Neural cell (in vitro differentiated cells): ENCODE data around the gene DAW1. TPM values are rescaled to one million over a fixed set of nuclear protein-coding genes. Genes with fewer than 3 reads are reported as not detected.

ENCODE experiments used
- H2AFZ ChIP-seq: fragments of 200-600, 300-800 bp; sonication (generic), shearing (Covaris generic); 2 replicates; pipeline ENCODE4 v1.6.0; 2014; ENCODE audit warnings: low read depth, mild to moderate bottlenecking, antibody characterized with exemption, low read length, moderate library complexity
- H3F3A ChIP-seq: fragments of 200-600 bp; shearing (Covaris generic); 2 replicates; pipeline ENCODE4 v1.6.1; 2016; ENCODE audit warnings: mild to moderate bottlenecking, moderate library complexity, mixed read lengths, antibody characterized with exemption, low read length; ENCODE audit not compliant: insufficient read depth, poor library complexity, severe bottlenecking
- H3K27ac ChIP-seq: fragments of 200-600, 300-800 bp; sonication (generic), shearing (Covaris generic); 2 replicates; pipeline ENCODE4 v1.5.1; 2014; ENCODE audit warnings: mild to moderate bottlenecking, low read length, moderate library complexity
- H3K27me3 ChIP-seq: fragments of 300-800, 200-600 bp; sonication (generic), shearing (Covaris generic); 2 replicates; pipeline ENCODE4 v1.6.0; 2014; ENCODE audit warnings: mild to moderate bottlenecking, low read depth, low read length, moderate library complexity; ENCODE audit not compliant: insufficient read depth
- H3K36me3 ChIP-seq: fragments of 300-800, 200-600 bp; sonication (generic), shearing (Covaris generic); 2 replicates; pipeline ENCODE4 v1.5.1; 2014; ENCODE audit warnings: mild to moderate bottlenecking, antibody characterized with exemption, low read length, moderate library complexity; ENCODE audit not compliant: insufficient read depth
- H3K4me2 ChIP-seq: fragments of 300-800, 200-600 bp; sonication (generic), shearing (Covaris generic); 2 replicates; pipeline ENCODE4 v1.6.0; 2014; ENCODE audit warnings: mild to moderate bottlenecking, low read length
- H3K4me3 ChIP-seq: fragments of 300-800, 200-600 bp; sonication (generic), shearing (Covaris generic); 2 replicates; pipeline ENCODE4 v1.5.1; 2014; ENCODE audit warnings: mild to moderate bottlenecking, low read length, moderate library complexity
- H3K79me2 ChIP-seq: fragments of 200-600 bp; shearing (Covaris generic); replicated peaks from 2 replicates; pipeline ENCODE4 v1.6.0; 2014; ENCODE audit warnings: mild to moderate bottlenecking, low read length, moderate library complexity; ENCODE audit not compliant: insufficient read depth
- H3K9ac ChIP-seq: fragments of 300-800, 200-600 bp; sonication (generic), shearing (Covaris generic); 2 replicates; pipeline ENCODE4 v1.6.1; 2016; ENCODE audit warnings: mild to moderate bottlenecking, low read length, mixed read lengths
- H3K9me2 ChIP-seq: fragments of 200-600 bp; shearing (Covaris generic); 2 replicates; pipeline ENCODE4 v1.6.1; 2016; ENCODE audit warnings: mild to moderate bottlenecking, low read length, mixed read lengths; ENCODE audit not compliant: insufficient read depth
- H3K9me3 ChIP-seq: fragments of 200-600, 300-800 bp; sonication (generic), shearing (Covaris generic); 2 replicates; pipeline ENCODE4 v1.6.1; 2016; ENCODE audit warnings: mild to moderate bottlenecking, mixed run types, low read length, moderate library complexity, mixed read lengths
- H4K20me1 ChIP-seq: fragments of 200-600 bp; shearing (Covaris generic); 2 replicates; pipeline ENCODE4 v1.6.1; 2016; ENCODE audit warnings: mild to moderate bottlenecking, mixed run types; ENCODE audit not compliant: insufficient read depth
- EP300 ChIP-seq: fragments of 450-650 bp; conservative IDR thresholded peaks from 2 replicates; pipeline ENCODE4 v1.6.1; 2014; ENCODE audit warnings: antibody characterized with exemption, mild to moderate bottlenecking, moderate library complexity; ENCODE audit not compliant: poor library complexity, severe bottlenecking
- EZH2 ChIP-seq: fragments of 200-600, 300-800 bp; shearing (Covaris generic), sonication (generic); IDR thresholded peaks from 2 replicates; pipeline ENCODE4 v1.6.1; 2014; ENCODE audit warnings: antibody characterized with exemption, low read length, borderline replicate concordance, mild to moderate bottlenecking; ENCODE audit not compliant: insufficient read depth, poor library complexity, severe bottlenecking
- MXI1 ChIP-seq: fragments of 450-650 bp; conservative IDR thresholded peaks from 2 replicates; pipeline ENCODE4 v1.6.1; 2014; ENCODE audit warnings: antibody characterized with exemption, mild to moderate bottlenecking; ENCODE audit not compliant: poor library complexity, severe bottlenecking
- POLR2AphosphoS5 ChIP-seq: IDR thresholded peaks from 2 replicates; pipeline ENCODE4 v1.6.1; 2012
- RAD21 ChIP-seq: fragments of 450-650 bp; conservative IDR thresholded peaks from 2 replicates; pipeline ENCODE4 v1.6.1; 2014; ENCODE audit warnings: antibody characterized with exemption, mild to moderate bottlenecking, moderate library complexity
- SMC3 ChIP-seq: fragments of 450-650 bp; conservative IDR thresholded peaks from 2 replicates; pipeline ENCODE4 v1.6.1; 2014; ENCODE audit warnings: antibody characterized with exemption, mild to moderate bottlenecking, moderate library complexity; ENCODE audit not compliant: poor library complexity
- TAF1 ChIP-seq: IDR thresholded peaks from 2 replicates; pipeline ENCODE4 v1.6.1; 2012; ENCODE audit warnings: low read depth
- polyA plus RNA-seq: library from polyadenylated mRNA; depleted of rRNA; stranded (reverse); fragments of >200 nt; gene quantifications from 2 replicates; pipeline ENCODE4 v1.2.3, GENCODE V29; 2014
- TF ChIP-seq, protein P1 (sequence below): fragments of 450-650 bp; IDR thresholded peaks from 2 replicates; pipeline ENCODE4 v1.5.1; 2014; ENCODE audit warnings: antibody characterized with exemption, mild to moderate bottlenecking, moderate library complexity; ENCODE audit not compliant: poor library complexity, severe bottlenecking
- TF ChIP-seq, protein P2 (sequence below): IDR thresholded peaks from 2 replicates; pipeline ENCODE4 v1.6.1; 2012; ENCODE audit warnings: borderline replicate concordance

DAW1 gene
- polyA plus RNA-seq, 1 donor from 2014 or later = 1.5 TPM

DNA sequence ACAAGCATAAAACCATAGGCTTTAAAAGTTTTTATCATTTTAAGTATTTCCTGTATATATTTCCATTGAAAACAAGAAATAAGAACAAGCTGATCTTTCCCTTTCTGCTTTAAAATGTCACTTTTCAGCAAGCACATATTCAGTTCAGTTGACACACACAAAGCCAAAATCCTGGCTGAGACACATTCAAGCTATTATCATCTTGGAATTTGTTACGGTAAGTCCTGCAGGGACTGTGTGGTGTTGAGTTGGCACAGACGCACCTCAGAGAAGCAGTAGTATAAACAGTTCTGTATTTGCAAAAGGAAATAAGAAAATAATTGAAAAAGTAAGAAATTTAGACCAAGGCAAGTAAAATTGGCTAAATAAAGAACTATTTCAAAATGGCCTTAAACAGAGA is 10.4 kb upstream of the DAW1 start:
- H4K20me1 ChIP-seq = no peaks in the 10 kb centered on the region
- H3K9me2 ChIP-seq = no peaks in the 10 kb centered on the region
- H3K36me3 ChIP-seq = no peaks in the 10 kb centered on the region
- no peak for TF ChIP-seq RAD21
- TF ChIP-seq, protein P1, sequence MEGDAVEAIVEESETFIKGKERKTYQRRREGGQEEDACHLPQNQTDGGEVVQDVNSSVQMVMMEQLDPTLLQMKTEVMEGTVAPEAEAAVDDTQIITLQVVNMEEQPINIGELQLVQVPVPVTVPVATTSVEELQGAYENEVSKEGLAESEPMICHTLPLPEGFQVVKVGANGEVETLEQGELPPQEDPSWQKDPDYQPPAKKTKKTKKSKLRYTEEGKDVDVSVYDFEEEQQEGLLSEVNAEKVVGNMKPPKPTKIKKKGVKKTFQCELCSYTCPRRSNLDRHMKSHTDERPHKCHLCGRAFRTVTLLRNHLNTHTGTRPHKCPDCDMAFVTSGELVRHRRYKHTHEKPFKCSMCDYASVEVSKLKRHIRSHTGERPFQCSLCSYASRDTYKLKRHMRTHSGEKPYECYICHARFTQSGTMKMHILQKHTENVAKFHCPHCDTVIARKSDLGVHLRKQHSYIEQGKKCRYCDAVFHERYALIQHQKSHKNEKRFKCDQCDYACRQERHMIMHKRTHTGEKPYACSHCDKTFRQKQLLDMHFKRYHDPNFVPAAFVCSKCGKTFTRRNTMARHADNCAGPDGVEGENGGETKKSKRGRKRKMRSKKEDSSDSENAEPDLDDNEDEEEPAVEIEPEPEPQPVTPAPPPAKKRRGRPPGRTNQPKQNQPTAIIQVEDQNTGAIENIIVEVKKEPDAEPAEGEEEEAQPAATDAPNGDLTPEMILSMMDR = no peak
- no peak for TF ChIP-seq TAF1
- TF ChIP-seq MXI1 = no peak
- TF ChIP-seq EZH2 = no peak
- no peak for TF ChIP-seq SMC3
- no peak for TF ChIP-seq POLR2AphosphoS5
- no peak for TF ChIP-seq EP300
- TF ChIP-seq, protein P2, sequence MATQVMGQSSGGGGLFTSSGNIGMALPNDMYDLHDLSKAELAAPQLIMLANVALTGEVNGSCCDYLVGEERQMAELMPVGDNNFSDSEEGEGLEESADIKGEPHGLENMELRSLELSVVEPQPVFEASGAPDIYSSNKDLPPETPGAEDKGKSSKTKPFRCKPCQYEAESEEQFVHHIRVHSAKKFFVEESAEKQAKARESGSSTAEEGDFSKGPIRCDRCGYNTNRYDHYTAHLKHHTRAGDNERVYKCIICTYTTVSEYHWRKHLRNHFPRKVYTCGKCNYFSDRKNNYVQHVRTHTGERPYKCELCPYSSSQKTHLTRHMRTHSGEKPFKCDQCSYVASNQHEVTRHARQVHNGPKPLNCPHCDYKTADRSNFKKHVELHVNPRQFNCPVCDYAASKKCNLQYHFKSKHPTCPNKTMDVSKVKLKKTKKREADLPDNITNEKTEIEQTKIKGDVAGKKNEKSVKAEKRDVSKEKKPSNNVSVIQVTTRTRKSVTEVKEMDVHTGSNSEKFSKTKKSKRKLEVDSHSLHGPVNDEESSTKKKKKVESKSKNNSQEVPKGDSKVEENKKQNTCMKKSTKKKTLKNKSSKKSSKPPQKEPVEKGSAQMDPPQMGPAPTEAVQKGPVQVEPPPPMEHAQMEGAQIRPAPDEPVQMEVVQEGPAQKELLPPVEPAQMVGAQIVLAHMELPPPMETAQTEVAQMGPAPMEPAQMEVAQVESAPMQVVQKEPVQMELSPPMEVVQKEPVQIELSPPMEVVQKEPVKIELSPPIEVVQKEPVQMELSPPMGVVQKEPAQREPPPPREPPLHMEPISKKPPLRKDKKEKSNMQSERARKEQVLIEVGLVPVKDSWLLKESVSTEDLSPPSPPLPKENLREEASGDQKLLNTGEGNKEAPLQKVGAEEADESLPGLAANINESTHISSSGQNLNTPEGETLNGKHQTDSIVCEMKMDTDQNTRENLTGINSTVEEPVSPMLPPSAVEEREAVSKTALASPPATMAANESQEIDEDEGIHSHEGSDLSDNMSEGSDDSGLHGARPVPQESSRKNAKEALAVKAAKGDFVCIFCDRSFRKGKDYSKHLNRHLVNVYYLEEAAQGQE = no peak
- no peak overlapping the region for H2AFZ ChIP-seq
- no peak overlapping the region for H3K27ac ChIP-seq
- no peak overlapping the region for H3K9ac ChIP-seq
- no peaks in the 10 kb centered on the region for H3K9me3 ChIP-seq
- no peaks in the 10 kb centered on the region for H3K27me3 ChIP-seq
- H3F3A ChIP-seq = no peaks in the 10 kb centered on the region
- H3K4me2 ChIP-seq = no peak overlapping the region
- no peak overlapping the region for H3K4me3 ChIP-seq
- no peaks in the 10 kb centered on the region for H3K79me2 ChIP-seq

DNA sequence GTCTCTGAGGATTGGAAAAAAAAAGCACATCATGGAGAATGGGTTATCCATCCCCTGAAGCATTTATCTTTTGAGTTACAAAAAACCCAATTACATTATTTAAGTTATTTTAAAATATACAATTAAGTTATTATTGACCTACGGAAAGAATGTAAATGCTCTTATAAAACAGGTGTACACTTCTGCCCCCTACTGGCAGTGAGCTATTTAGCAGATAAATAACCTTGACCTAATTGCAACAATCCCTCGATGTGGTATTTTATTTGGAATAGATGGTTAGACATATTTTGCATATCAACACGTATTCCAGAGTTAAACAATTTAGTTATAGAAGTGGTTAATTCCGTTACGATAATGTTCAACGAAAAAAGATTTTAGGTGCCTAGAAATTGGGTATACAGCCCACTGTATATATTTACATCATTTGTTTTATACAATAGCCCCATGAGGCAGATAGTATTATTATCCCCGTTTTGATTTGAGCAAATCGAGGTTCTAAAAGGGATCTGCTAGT is 9.1 kb upstream of the DAW1 start:
- no peaks in the 10 kb centered on the region for H4K20me1 ChIP-seq
- no peak overlapping the region for H3K4me2 ChIP-seq
- no peaks in the 10 kb centered on the region for H3F3A ChIP-seq
- TF ChIP-seq, protein P2 = no peak
- TF ChIP-seq, protein P1 = peak; percentile 37
- no peak overlapping the region for H3K9ac ChIP-seq
- H2AFZ ChIP-seq = no peak overlapping the region
- H3K27ac ChIP-seq = no peak overlapping the region
- no peaks in the 10 kb centered on the region for H3K9me3 ChIP-seq
- H3K9me2 ChIP-seq = no peaks in the 10 kb centered on the region
- H3K79me2 ChIP-seq = no peaks in the 10 kb centered on the region
- H3K4me3 ChIP-seq = no peak overlapping the region
- no peaks in the 10 kb centered on the region for H3K36me3 ChIP-seq
- no peaks in the 10 kb centered on the region for H3K27me3 ChIP-seq
